K562 (cell line): Measurements from ENCODE around the gene MAN1B1. TPM values are rescaled to one million over a fixed set of nuclear protein-coding genes. Genes with fewer than 3 reads are reported as not detected.

ENCODE experiments used
- ARID4B ChIP-seq: sonication (generic); formaldehyde crosslinking; IDR thresholded peaks from 2 replicates; pipeline ENCODE4 v1.8.0; 2022; ENCODE audit warnings: mild to moderate bottlenecking, missing genetic modification reagents
- CGGBP1 ChIP-seq: fragments of 250-450 bp; sonication (Bioruptor Pico); IDR thresholded peaks from 2 replicates; pipeline ENCODE4 v1.9.0; 2021; ENCODE audit warnings: mild to moderate bottlenecking
- EZH2 ChIP-seq: IDR thresholded peaks from 2 replicates; pipeline ENCODE4 v1.6.1; 2012; ENCODE audit warnings: low read depth, mild to moderate bottlenecking, inconsistent platforms, low read length, borderline replicate concordance
- JUND ChIP-seq, 2 experiments: IDR thresholded peaks; 2 replicates in 1 of 2; 3 replicates in 1 of 2; pipeline ENCODE4 v1.6.1; 2011; ENCODE audit warnings: borderline replicate concordance in 2 of 2, low read depth in 2 of 2, low read length in 2 of 2, improper control_type of control experiment in 1 of 2, missing biosample characterization in 1 of 2, missing genetic modification characterization in 1 of 2, missing genetic modification reagents in 1 of 2
- MAFF ChIP-seq: IDR thresholded peaks from 2 replicates; pipeline ENCODE4 v1.6.1; 2012; ENCODE audit warnings: low read length, improper control_type of control experiment
- NCOA2 ChIP-seq, 2 experiments: fragments of 450-650 bp; IDR thresholded peaks; 2 replicates each; pipeline ENCODE4 v1.6.1; 2018; ENCODE audit warnings: mild to moderate bottlenecking in 2 of 2, moderate library complexity in 1 of 2; ENCODE audit not compliant: partially characterized antibody in 2 of 2
- NR2C2 ChIP-seq, 2 experiments: fragments of 200-800 bp in 1 of 2; sonication (Bioruptor generic) in 1 of 2; sonication (generic) in 1 of 2; formaldehyde crosslinking in 1 of 2; IDR thresholded peaks; 2 replicates each; pipeline versions ENCODE4 v1.6.1 to v1.8.0; 2016 to 2022; ENCODE audit warnings: mild to moderate bottlenecking in 1 of 2, missing compliant biosample characterization in 1 of 2, missing genetic modification characterization in 1 of 2, missing genetic modification reagents in 1 of 2
- NR3C1 ChIP-seq: sonication (generic); formaldehyde crosslinking; IDR thresholded peaks from 2 replicates; pipeline ENCODE4 v1.8.1; 2022; ENCODE audit warnings: missing genetic modification reagents
- REST ChIP-seq, 2 experiments: fragments of 450-650 bp; formaldehyde crosslinking in 1 of 2; IDR thresholded peaks; 2 replicates each; pipeline versions ENCODE4 v1.4.0 to v1.6.1; 2014 to 2020; ENCODE audit warnings: mild to moderate bottlenecking in 2 of 2, borderline replicate concordance in 1 of 2, low read depth in 1 of 2
- SMAD1 ChIP-seq: fragments of 150-350 bp; IDR thresholded peaks from 2 replicates; pipeline ENCODE4 v1.6.1; 2014; ENCODE audit warnings: low read length, low read depth; ENCODE audit not compliant: partially characterized antibody
- SNRNP70 ChIP-seq: fragments of 200-400 bp; formaldehyde crosslinking; optimal IDR thresholded peaks from 2 replicates; pipeline ENCODE3; 2017; ENCODE audit warnings: low read depth, low read length
- TGIF2 ChIP-seq: sonication (generic); formaldehyde crosslinking; IDR thresholded peaks from 2 replicates; pipeline ENCODE4 v1.8.1; 2022; ENCODE audit warnings: mild to moderate bottlenecking, missing genetic modification reagents, moderate library complexity
- ZNF184 ChIP-seq: sonication (generic); formaldehyde crosslinking; IDR thresholded peaks from 2 replicates; pipeline ENCODE4 v1.5.0; 2020; ENCODE audit warnings: missing genetic modification reagents
- polyA plus RNA-seq, 8 experiments: library from polyadenylated mRNA; depleted of rRNA in 4 of 8; stranded (reverse) in 5 of 8; unstranded in 3 of 8; fragments of >200 nt; fragmentation: Nextera tagmentation in 2 of 8; fragmentation: Illumina TruSeq in 1 of 8; extraction: Ambion mirVana in 2 of 8; extraction: Trizol in 1 of 8; gene quantifications; 2 replicates each; pipeline versions ENCODE4 v1.2.1 to v1.2.3, GENCODE V29; 2011 to 2014; ENCODE audit warnings: inconsistent platforms in 1 of 8, missing spikeins in 1 of 8
- total RNA-seq, 7 experiments: library from RNA; depleted of rRNA in 6 of 7; stranded (reverse); fragments of >200 nt in 6 of 7; fragmentation: Illumina TruSeq in 2 of 7; extraction: Trizol in 2 of 7; gene quantifications; 2 replicates each; pipeline versions ENCODE4 v1.2.1 to v1.2.3, GENCODE V29; 2011 to 2021; ENCODE audit warnings: low replicate concordance in 1 of 7

MAN1B1 gene
- total and polyA plus RNA-seq, 9 of the 15 experiments (the other 6 are each of a cell fraction or from before 2014, with no cell fraction given) = 0.55 to 36.6 (median 27.3) TPM

GRCh38 chr9:137083394-137084004 is 3.3 kb upstream of the MAN1B1 start (continued):
- TF ChIP-seq REST (IDR thresholded peaks at IDR 0.05; ENCODE audit: borderline replicate concordance) (0 out of 2 replicates have a peak, but pooled peaks have one; percentile 6), REST (CRISPR knock-in tag; IDR thresholded peaks at IDR 0.05; ENCODE audit: low read depth) (no peak), TGIF2 (CRISPR knock-in tag) (no peak), NR3C1 (no peak), CGGBP1 (CRISPR knock-in tag) (no peak), SMAD1 (no peak), NCOA2 (IDR thresholded peaks at IDR 0.05; ENCODE audit: partially characterized antibody in 2 of 2) (no peak), NR2C2 (CRISPR knock-in tag; IDR thresholded peaks at IDR 0.05) (no peak), NR2C2 (tag; IDR thresholded peaks at IDR 0.05) (no peak), JUND (IDR thresholded peaks at IDR 0.05; ENCODE audit: borderline replicate concordance, low read depth, low read length) (peak; percentile 87), JUND (tag; IDR thresholded peaks at IDR 0.05; ENCODE audit: borderline replicate concordance, low read depth, low read length) (peak; percentile 78; the same call in 1 of the 3 replicates), ARID4B (CRISPR knock-in tag) (0 out of 2 replicates have a peak, but pooled peaks have one; percentile 32), SNRNP70 (no peak), MAFF (0 out of 2 replicates have a peak, but pooled peaks have one; percentile 29), EZH2 (no peak), ZNF184 (CRISPR knock-in tag) (no peak)
